ENCODE measurements around the gene NCS1.
A peak's percentile ranks its signal among the peaks of the same experiment; 100 is the strongest.

DNA sequence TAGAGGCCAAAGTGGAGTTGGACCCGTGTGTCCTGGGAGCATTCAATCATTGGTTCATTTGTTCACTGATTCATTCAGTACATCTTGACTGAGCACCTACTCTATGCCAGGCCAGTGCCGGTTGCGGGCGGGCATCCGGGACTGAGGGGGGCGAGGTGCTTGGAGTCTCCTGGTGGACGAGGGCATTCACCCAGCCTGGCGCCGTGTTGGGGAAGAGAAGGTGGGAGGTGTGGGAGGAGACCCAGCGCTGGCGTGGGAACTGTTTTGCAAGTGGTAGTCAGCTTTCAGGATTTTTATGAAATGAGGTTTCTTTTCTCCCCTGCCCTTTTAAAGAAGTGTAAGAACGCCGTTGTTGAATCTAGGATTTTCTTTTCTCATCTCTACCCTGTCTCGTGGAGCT lies 37.2 kb downstream of the NCS1 start:
- TF ChIP-seq CTCF (IDR thresholded peaks at IDR 0.05) (no peak), POLR2AphosphoS5 (IDR thresholded peaks at IDR 0.05) (peak in 1 of 2 donors; percentile 26), POLR2A (IDR thresholded peaks at IDR 0.05; ENCODE audit: low read depth) (no peak)

Data from esophagus muscularis mucosa (tissue), 3 donors.